ENCODE data around the gene SCMH1.

The SCMH1 gene

DNA sequence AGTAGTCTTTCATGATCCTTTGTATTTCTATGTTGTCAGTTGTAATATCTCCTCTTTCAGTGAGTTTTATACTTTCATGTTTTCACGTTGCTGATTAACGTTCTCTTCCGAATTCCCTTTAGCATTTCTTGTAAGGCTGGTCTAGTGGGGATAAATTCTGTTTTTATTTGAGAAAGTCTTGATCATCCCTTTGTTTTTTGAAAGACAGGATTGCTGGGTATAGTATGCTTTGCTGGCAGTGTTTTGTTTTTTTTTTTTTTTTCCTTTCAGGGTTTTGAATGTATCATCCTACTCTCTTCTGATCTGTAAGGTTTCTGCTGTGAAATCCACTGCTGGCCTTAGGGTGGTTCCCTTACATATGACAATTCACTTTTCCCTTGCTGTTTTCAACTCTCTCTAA is 74.4 kb downstream of the SCMH1 start:
- no peak for ATAC-seq (ENCODE audit: low read depth)
- no peak for TF ChIP-seq CTCF (IDR thresholded peaks at IDR 0.05; ENCODE audit: poor library complexity, severe bottlenecking)
- Histone ChIP-seq H3K27me3 (ENCODE audit: insufficient read depth, poor library complexity, severe bottlenecking) (no peaks in the 10 kb centered on the region), H3K27ac (ENCODE audit: poor library complexity, severe bottlenecking) (no peak overlapping the region), H3K4me1 (ENCODE audit: insufficient read depth, poor library complexity, severe bottlenecking) (no peaks in the 10 kb centered on the region), H3K4me3 (ENCODE audit: severe bottlenecking) (no peak overlapping the region), H3K9me3 (ENCODE audit: severe bottlenecking) (peaks cover 15% of the 10 kb centered on the region), H3K36me3 (ENCODE audit: low read depth) (peaks cover 2% of the 10 kb centered on the region; the same call in 1 of the 2 replicates)
- no peak for DNase-seq (ENCODE audit: low spot score)

GRCh38 chr1:41164727-41165126 is 77.4 kb downstream of the SCMH1 start:
- Histone ChIP-seq H3K27me3 (ENCODE audit: insufficient read depth, poor library complexity, severe bottlenecking) (no peaks in the 10 kb centered on the region), H3K4me3 (ENCODE audit: severe bottlenecking) (no peak overlapping the region), H3K36me3 (ENCODE audit: low read depth) (peaks cover 2% of the 10 kb centered on the region; the same call in 1 of the 2 replicates), H3K4me1 (ENCODE audit: insufficient read depth, poor library complexity, severe bottlenecking) (no peaks in the 10 kb centered on the region), H3K9me3 (ENCODE audit: severe bottlenecking) (peaks cover 15% of the 10 kb centered on the region), H3K27ac (ENCODE audit: poor library complexity, severe bottlenecking) (no peak overlapping the region)
- no peak for ATAC-seq (ENCODE audit: low read depth)
- no peak for TF ChIP-seq CTCF (IDR thresholded peaks at IDR 0.05; ENCODE audit: poor library complexity, severe bottlenecking)
- no peak for DNase-seq (ENCODE audit: low spot score)

DNA sequence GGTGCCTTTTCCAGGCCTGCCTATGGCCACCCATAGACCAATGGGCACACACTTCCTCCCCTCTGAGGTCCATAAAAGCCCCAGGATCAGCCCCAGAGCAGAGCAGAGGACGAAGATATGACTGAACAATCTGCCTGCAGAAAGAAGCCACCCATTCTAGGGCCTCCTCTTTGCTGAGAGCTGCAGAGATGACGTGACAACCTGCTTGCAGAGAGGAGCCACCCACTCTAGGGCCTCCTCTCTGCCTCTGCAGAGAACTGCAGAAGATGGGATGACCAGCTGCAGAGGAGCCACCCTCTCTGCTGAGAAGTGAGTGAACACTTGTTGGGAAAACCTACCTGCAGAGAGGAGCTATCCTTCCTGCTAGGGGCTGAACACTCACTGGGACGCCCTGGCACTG is 79.7 kb downstream of the SCMH1 start:
- Histone ChIP-seq H3K4me3 (ENCODE audit: severe bottlenecking) (no peak overlapping the region), H3K36me3 (ENCODE audit: low read depth) (no peaks in the 10 kb centered on the region), H3K27me3 (ENCODE audit: insufficient read depth, poor library complexity, severe bottlenecking) (no peaks in the 10 kb centered on the region), H3K4me1 (ENCODE audit: insufficient read depth, poor library complexity, severe bottlenecking) (no peaks in the 10 kb centered on the region), H3K27ac (ENCODE audit: poor library complexity, severe bottlenecking) (no peak overlapping the region), H3K9me3 (ENCODE audit: severe bottlenecking) (peaks cover 6% of the 10 kb centered on the region)
- DNase-seq (ENCODE audit: low spot score) (no peak), ATAC-seq (ENCODE audit: low read depth) (no peak)
- no peak for TF ChIP-seq CTCF (IDR thresholded peaks at IDR 0.05; ENCODE audit: poor library complexity, severe bottlenecking)

DNA sequence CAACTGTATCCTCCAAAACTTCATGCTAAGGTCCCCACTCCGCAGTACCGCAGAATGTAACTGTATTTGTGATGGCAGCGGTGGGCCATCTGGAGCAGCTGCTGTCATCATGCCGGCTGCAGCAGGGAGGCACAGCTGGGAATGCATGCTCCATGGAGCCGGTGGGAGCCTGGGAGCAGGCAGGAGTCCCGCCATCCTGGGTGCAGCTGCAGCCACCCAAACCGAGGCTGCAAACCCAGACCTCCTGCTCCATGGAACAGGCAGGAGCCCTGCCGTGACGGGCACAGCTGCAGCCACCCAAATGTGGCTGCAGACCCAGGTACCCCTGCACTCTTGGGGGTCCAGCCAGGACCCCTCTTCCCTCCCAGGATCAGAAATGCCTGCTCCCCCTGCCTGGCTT is 80.3 kb downstream of the SCMH1 start:
- no peak for ATAC-seq (ENCODE audit: low read depth)
- no peak overlapping the region for H3K27ac ChIP-seq (ENCODE audit: poor library complexity, severe bottlenecking)

More for the DNA sequence above, 80.3 kb downstream of the SCMH1 start:
- peaks cover 2% of the 10 kb centered on the region for H3K9me3 ChIP-seq (ENCODE audit: severe bottlenecking)
- no peak overlapping the region for H3K4me3 ChIP-seq (ENCODE audit: severe bottlenecking)
- DNase-seq (ENCODE audit: low spot score): no peak
- no peak for TF ChIP-seq CTCF (IDR thresholded peaks at IDR 0.05; ENCODE audit: poor library complexity, severe bottlenecking)
- no peaks in the 10 kb centered on the region for H3K4me1 ChIP-seq (ENCODE audit: insufficient read depth, poor library complexity, severe bottlenecking)
- no peaks in the 10 kb centered on the region for H3K36me3 ChIP-seq (ENCODE audit: low read depth)
- no peaks in the 10 kb centered on the region for H3K27me3 ChIP-seq (ENCODE audit: insufficient read depth, poor library complexity, severe bottlenecking)

Measured in RWPE2 (cell line).